CD14-positive monocyte (primary cell): ENCODE results near the gene AFF3. TPM values are rescaled to one million over a fixed set of nuclear protein-coding genes. Genes with fewer than 3 reads are reported as not detected.

Source experiments
- DNase-seq, 3 donors: peaks; one replicate each; pipeline ENCODE4 v3.0.0-alpha.2; 2011 to 2022
- H2AFZ ChIP-seq: 2 replicates; pipeline ENCODE4 v1.6.0; 2012; ENCODE audit warnings: mild to moderate bottlenecking, low read depth, low read length, inconsistent platforms; ENCODE audit not compliant: insufficient read depth, poor library complexity, severe bottlenecking
- H3K27ac ChIP-seq, 2 donors: 1 replicate in 1 of 2; 2 replicates in 1 of 2; pipeline ENCODE4 v1.5.1; 2012 to 2013; ENCODE audit warnings: low read length in 2 of 2, control low read depth in 1 of 2, inconsistent platforms in 1 of 2, low read depth in 1 of 2, mild to moderate bottlenecking in 1 of 2
- H3K27me3 ChIP-seq, 2 donors: one replicate each; pipeline versions ENCODE4 v1.6.0 to v1.6.1; 2011 to 2013; ENCODE audit warnings: low read length in 2 of 2; ENCODE audit not compliant: control insufficient read depth in 2 of 2, insufficient read depth in 2 of 2
- H3K36me3 ChIP-seq, 2 donors: replicated peaks in 1 of 2; 1 replicate in 1 of 2; 2 replicates in 1 of 2; pipeline versions ENCODE4 v1.5.1 to v1.6.1; 2012 to 2013; ENCODE audit warnings: low read length in 2 of 2, control low read depth in 1 of 2, inconsistent platforms in 1 of 2, mild to moderate bottlenecking in 1 of 2; ENCODE audit not compliant: insufficient read depth in 2 of 2, control insufficient read depth in 1 of 2
- H3K4me1 ChIP-seq, 2 donors: 1 replicate in 1 of 2; 2 replicates in 1 of 2; pipeline versions ENCODE4 v1.5.1 to v1.6.1; 2012 to 2013; ENCODE audit warnings: low read length in 2 of 2, control low read depth in 1 of 2, inconsistent platforms in 1 of 2, mild to moderate bottlenecking in 1 of 2, moderate library complexity in 1 of 2; ENCODE audit not compliant: insufficient read depth in 2 of 2, control insufficient read depth in 1 of 2
- H3K4me2 ChIP-seq: replicated peaks from 2 replicates; pipeline ENCODE3; 2012; ENCODE audit warnings: low read length, moderate library complexity, mild to moderate bottlenecking; ENCODE audit not compliant: poor library complexity, severe bottlenecking; ENCODE audit errors: extremely low read depth
- H3K4me3 ChIP-seq, 3 experiments: fragments of 200-600 bp in 1 of 3; sonication (generic) in 1 of 3; replicated peaks in 1 of 3; 1 replicate in 2 of 3; 2 replicates in 1 of 3; pipeline ENCODE4 v1.5.1; 2011 to 2013; ENCODE audit warnings: low read length in 3 of 3, mild to moderate bottlenecking in 3 of 3, control low read depth in 2 of 3, low read depth in 2 of 3, inconsistent platforms in 1 of 3, moderate library complexity in 1 of 3
- H3K79me2 ChIP-seq: 2 replicates; pipeline ENCODE4 v1.6.0; 2012; ENCODE audit warnings: mild to moderate bottlenecking, control low read depth, inconsistent platforms, low read length, moderate library complexity; ENCODE audit not compliant: insufficient read depth
- H3K9ac ChIP-seq: 2 replicates; pipeline ENCODE4 v1.6.0; 2017; ENCODE audit warnings: low read length, mild to moderate bottlenecking; ENCODE audit not compliant: insufficient read depth, poor library complexity, severe bottlenecking
- H3K9me3 ChIP-seq, 2 donors: replicated peaks in 1 of 2; 1 replicate in 1 of 2; 2 replicates in 1 of 2; pipeline versions ENCODE4 v1.5.1 to v1.6.1; 2012 to 2013; ENCODE audit warnings: low read length in 2 of 2, control low read depth in 1 of 2; ENCODE audit not compliant: control insufficient read depth in 1 of 2, insufficient read depth in 1 of 2
- H4K20me1 ChIP-seq: 2 replicates; pipeline ENCODE4 v1.6.0; 2012; ENCODE audit warnings: mild to moderate bottlenecking, low read length, control low read depth, moderate library complexity; ENCODE audit not compliant: insufficient read depth
- H3K27ac Mint-ChIP-seq, 7 donors: one replicate each; pipeline ENCODE4 v1.8.0; 2020; ENCODE audit warnings: mild to moderate bottlenecking in 7 of 7, mixed read lengths in 7 of 7, moderate library complexity in 6 of 7, inconsistent platforms in 2 of 7
- H3K27me3 Mint-ChIP-seq, 3 donors: one replicate each; pipeline ENCODE4 v1.8.0; 2021 to 2022; ENCODE audit warnings: low read depth in 3 of 3, mild to moderate bottlenecking in 3 of 3, mixed read lengths in 3 of 3, moderate library complexity in 3 of 3, inconsistent platforms in 1 of 3
- H3K36me3 Mint-ChIP-seq, 2 donors: one replicate each; pipeline ENCODE4 v1.8.0; 2020; ENCODE audit warnings: mixed read lengths in 2 of 2, inconsistent platforms in 1 of 2, mild to moderate bottlenecking in 1 of 2
- H3K4me1 Mint-ChIP-seq: one replicate; pipeline ENCODE4 v1.8.0; 2020; ENCODE audit warnings: mild to moderate bottlenecking, mixed read lengths
- H3K4me3 Mint-ChIP-seq, 2 donors: one replicate each; pipeline ENCODE4 v1.8.0; 2020; ENCODE audit warnings: mild to moderate bottlenecking in 2 of 2, mixed read lengths in 2 of 2, moderate library complexity in 1 of 2
- H3K9me3 Mint-ChIP-seq, 7 donors: one replicate each; pipeline ENCODE4 v1.8.0; 2020 to 2022; ENCODE audit warnings: mixed read lengths in 7 of 7, mild to moderate bottlenecking in 6 of 7, moderate library complexity in 6 of 7, inconsistent platforms in 2 of 7
- CTCF ChIP-seq: fragments of 200-600 bp; IDR thresholded peaks from one replicate; pipeline ENCODE4 v1.8.0; 2022; ENCODE audit warnings: antibody characterized with exemption, mild to moderate bottlenecking
- WGBS: methylation state at CpG from one replicate; pipeline ENCODE4 v1.1.5; 2013; ENCODE audit warnings: missing lambda C conversion rate; ENCODE audit not compliant: insufficient coverage; 5-methylcytosine and 5-hydroxymethylcytosine counted together
- intact Hi-C, 2 donors: fragments of 100-400 bp; cut with micrococcal nuclease; formaldehyde crosslinking; loops; one replicate each; pipeline versions ENCODE4 v1.15.0 to v1.15.1; 2023
- polyA plus RNA-seq, 3 donors: library from polyadenylated mRNA; depleted of rRNA in 1 of 3; unstranded in 2 of 3; stranded (reverse) in 1 of 3; fragments of 300-500 nt in 2 of 3; fragments of >200 nt in 1 of 3; fragmentation: Illumina TruSeq in 2 of 3; gene quantifications; 1 replicate in 2 of 3; 2 replicates in 1 of 3; pipeline ENCODE4 v1.2.3, GENCODE V29; 2012 to 2021

The AFF3 gene
- polyA plus RNA-seq, 3 donors, result 0.17 to 4.1 (median 0.49) TPM

GRCh38 chr2:99722476-99722875, 419.9 kb downstream of the AFF3 start:
- Histone ChIP-seq H3K4me2 (no peak overlapping the region), H2AFZ (no peak overlapping the region), H3K79me2 (no peaks in the 10 kb centered on the region), H3K9ac (no peak overlapping the region), H3K36me3 (no peaks in the 10 kb centered on the region), H3K27ac (no peak overlapping the region), H4K20me1 (no peaks in the 10 kb centered on the region), H3K4me1 (peaks cover 10 to 18% of the 10 kb centered on the region in 2 donors), H3K4me3 (no peak overlapping the region), H3K9me3 (peaks cover 5 to 10% of the 10 kb centered on the region in 2 donors), H3K27me3 (no peaks in the 10 kb centered on the region)
- no peak overlapping the region for H3K27ac Mint-ChIP-seq
- peaks cover 4 to 11% of the 10 kb centered on the region in 2 donors for H3K36me3 Mint-ChIP-seq
- H3K9me3 Mint-ChIP-seq, result peaks cover 4 to 26% (median 14%) of the 10 kb centered on the region in 7 donors
- peaks cover 0 to 3% (median 0%) of the 10 kb centered on the region in 3 donors for H3K27me3 Mint-ChIP-seq
- no peak for DNase-seq
- TF ChIP-seq CTCF, result no peak
- WGBS, result no CpG with 5 or more reads among the region's 2 CpGs
- intact Hi-C loops, result no loop called here
- H3K4me3 Mint-ChIP-seq, result no peak overlapping the region
- H3K4me1 Mint-ChIP-seq, result peaks cover 17% of the 10 kb centered on the region

- no peak for TF ChIP-seq CTCF
- Histone ChIP-seq H3K4me3 (no peak overlapping the region), H3K27ac (no peak overlapping the region), H3K9me3 (peaks cover 5 to 10% of the 10 kb centered on the region in 2 donors), H2AFZ (no peak overlapping the region), H3K4me2 (no peak overlapping the region), H3K79me2 (no peaks in the 10 kb centered on the region), H3K9ac (no peak overlapping the region), H3K4me1 (no peaks in the 10 kb centered on the region), H4K20me1 (no peaks in the 10 kb centered on the region), H3K36me3 (no peaks in the 10 kb centered on the region), H3K27me3 (no peaks in the 10 kb centered on the region)
- peaks cover 0 to 3% (median 0%) of the 10 kb centered on the region in 3 donors for H3K27me3 Mint-ChIP-seq
- DNase-seq, result no peak
- intact Hi-C loops, result no loop called here
- H3K36me3 Mint-ChIP-seq, result peaks cover 4 to 11% of the 10 kb centered on the region in 2 donors
- H3K27ac Mint-ChIP-seq, result no peak overlapping the region
- no peak overlapping the region for H3K4me3 Mint-ChIP-seq
- WGBS, result no CpG with 5 or more reads among the region's 1 CpG
- peaks cover 4 to 26% (median 14%) of the 10 kb centered on the region in 7 donors for H3K9me3 Mint-ChIP-seq
- no peaks in the 10 kb centered on the region for H3K4me1 Mint-ChIP-seq
Observed at GRCh38 chr2:99719102-99719501, 423.3 kb downstream of the AFF3 start.
